ENCODE data around the gene CLCN7.
"Not testable (repeated sequence)": the region's sequence is repeated elsewhere in the genome, so short reads cannot be mapped to it uniquely, and the experiment has no call there.

CLCN7 gene

DNA sequence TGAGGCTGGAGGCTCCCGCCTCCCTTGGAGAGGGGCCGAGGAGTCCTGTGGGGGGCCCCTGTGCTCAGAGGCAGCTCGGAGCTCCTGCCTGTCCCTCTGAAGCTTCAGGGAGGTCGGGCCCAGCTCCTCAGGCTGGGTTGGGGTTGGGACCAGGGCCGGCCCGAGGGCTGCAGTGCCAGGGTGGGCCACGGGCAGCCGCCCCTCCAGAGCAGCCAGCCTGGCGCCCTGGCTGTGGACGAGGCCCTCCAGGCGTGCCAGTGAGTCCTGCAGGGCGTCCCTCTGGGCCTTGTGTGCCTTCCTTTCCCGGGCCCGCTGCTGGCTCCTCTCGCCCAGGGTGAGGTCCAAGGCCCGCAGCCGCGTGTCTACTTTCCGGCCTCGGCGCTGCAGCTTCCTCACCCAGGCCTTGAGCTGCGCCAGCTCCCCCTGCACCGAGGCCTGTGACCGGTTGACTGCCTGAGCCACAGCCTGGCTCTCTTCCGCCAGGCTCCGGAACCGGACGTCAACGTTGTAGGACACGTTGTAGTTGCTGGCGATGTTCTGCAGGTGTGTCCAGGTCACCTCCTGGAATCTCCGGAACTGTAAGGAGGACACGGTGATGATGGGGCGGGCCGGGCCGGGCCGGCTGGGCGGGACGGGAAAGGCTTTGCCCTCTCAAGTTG is 12.7 kb upstream of the CLCN7 start:
- no peak overlapping the region for H3K4me3 ChIP-seq (ENCODE audit: low read depth, low read length)
- DNase-seq (ENCODE audit: low read depth), result no peak
- no peak for TF ChIP-seq CTCF (conservative IDR thresholded peaks at IDR 0.05; ENCODE audit: low read depth, low read length)

DNA sequence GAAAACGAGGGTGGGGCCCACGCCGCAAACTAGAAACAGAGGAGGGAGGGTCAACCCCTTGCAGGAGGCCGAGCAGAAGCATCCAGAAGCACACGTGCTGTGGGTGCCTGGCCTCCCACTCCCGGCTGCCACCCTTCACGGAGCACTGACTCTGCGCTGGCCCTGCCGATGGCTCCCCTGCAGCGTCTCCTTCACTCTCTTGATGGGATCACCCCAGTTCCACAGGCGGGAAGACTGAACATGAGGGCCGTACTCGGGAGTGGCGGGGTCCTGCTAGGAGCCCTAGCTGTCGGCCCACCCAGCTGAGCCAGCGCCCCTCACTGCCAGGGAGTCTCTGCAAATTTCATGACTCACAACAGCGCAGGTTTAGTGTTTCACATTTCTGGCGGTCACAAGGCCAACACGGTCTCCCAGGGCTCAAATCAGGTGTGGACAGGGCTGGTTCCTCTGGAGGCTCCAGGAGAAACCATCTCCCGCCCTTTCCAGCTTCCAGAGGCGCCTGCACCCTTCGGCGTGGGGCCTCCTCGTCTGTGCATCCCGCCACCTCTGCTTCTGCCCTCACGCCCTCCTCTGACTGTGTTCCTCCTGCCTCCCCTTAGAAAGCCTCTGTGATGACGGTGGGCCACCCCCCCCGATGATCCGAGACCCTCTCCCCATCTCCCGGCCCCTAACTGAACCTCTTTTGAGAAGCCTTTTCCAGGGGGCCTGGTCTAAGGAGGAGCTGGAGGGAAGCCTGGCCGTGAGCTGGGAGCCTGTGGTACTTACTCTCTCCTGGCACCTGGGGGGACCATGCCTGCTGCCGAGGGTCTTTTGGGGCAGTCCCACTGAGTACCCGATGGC is 11.9 kb upstream of the CLCN7 start:
- no peak overlapping the region for H3K4me3 ChIP-seq (ENCODE audit: low read depth, low read length)
- DNase-seq (ENCODE audit: low read depth), result no peak
- TF ChIP-seq CTCF (conservative IDR thresholded peaks at IDR 0.05; ENCODE audit: low read depth, low read length), result no peak

- no peak for DNase-seq (ENCODE audit: low read depth)
- TF ChIP-seq CTCF (conservative IDR thresholded peaks at IDR 0.05; ENCODE audit: low read depth, low read length), result no peak
- H3K4me3 ChIP-seq (ENCODE audit: low read depth, low read length), result no peak overlapping the region
These were observed 11.1 kb upstream of the CLCN7 start for GRCh38 chr16:1485847-1486496.

- DNase-seq (ENCODE audit: low read depth), result no peak
- TF ChIP-seq CTCF (conservative IDR thresholded peaks at IDR 0.05; ENCODE audit: low read depth, low read length), result no peak
- no peak overlapping the region for H3K4me3 ChIP-seq (ENCODE audit: low read depth, low read length)
These were observed 7.3 kb upstream of the CLCN7 start for GRCh38 chr16:1481906-1482835.

- DNase-seq (ENCODE audit: low read depth); H3K4me3 ChIP-seq (ENCODE audit: low read depth, low read length): not testable (repeated sequence)
These were observed 4.1 kb upstream of the CLCN7 start for GRCh38 chr16:1478937-1479336.

- H3K4me3 ChIP-seq (ENCODE audit: low read depth, low read length), result no peak overlapping the region
- TF ChIP-seq CTCF (conservative IDR thresholded peaks at IDR 0.05; ENCODE audit: low read depth, low read length), result no peak
- DNase-seq (ENCODE audit: low read depth), result no peak
These were observed 2.2 kb upstream of the CLCN7 start for GRCh38 chr16:1477033-1477432.
